K562 (cell line): ENCODE data around the gene MAGI2. TPM values are rescaled to one million over a fixed set of nuclear protein-coding genes. Genes with fewer than 3 reads are reported as not detected.

Experiments used
- ATAC-seq: fragments of 200-7000 bp; cut with Tn5 transposase; 3 replicates; pipeline ENCODE4 v1.9.1; 2020; ENCODE audit warnings: moderate library complexity
- BruUV-seq: library from RNA; stranded (reverse); fragments of 400-500 nt; replicated peaks from 2 replicates; lab custom pipeline; 2021; lab: Mats Ljungman, UMichigan
- CTCF ChIA-PET: fragments of 300-600 bp; formaldehyde crosslinking; extraction: SDS; loops from one replicate; lab custom pipeline; 2021; ENCODE audit warnings: low intra/inter-chr PET ratio; lab: Yijun Ruan, JAX
- POLR2A ChIA-PET: fragments of 300-600, 350-650 bp; sonication (Branson Sonifier 250); formaldehyde crosslinking; extraction: SDS; loops from one replicate; lab custom pipeline; 2021; ENCODE audit warnings: antibody characterized with exemption, inconsistent platforms; lab: Yijun Ruan, JAX
- DNase-seq, 4 experiments: peaks; one replicate each; pipeline versions ENCODE4 v3.0.0 to v3.0.0-alpha.2; 2011 to 2018; ENCODE audit warnings: low spot score in 3 of 4, mixed read lengths in 3 of 4; ENCODE audit errors: extremely low read depth in 1 of 4
- FAIRE-seq: peaks from 2 replicates; lab custom pipeline; 2011; peaks lifted over from hg19 to GRCh38; lab: Jason Lieb, UNC
- H2AFZ ChIP-seq: 2 replicates; pipeline ENCODE4 v1.6.0; 2011; ENCODE audit warnings: low read depth, low read length, control low read depth, inconsistent platforms
- H3K27ac ChIP-seq: fragments of 200-600 bp; 3 replicates; pipeline ENCODE4 v1.8.0; 2011; ENCODE audit warnings: low read depth, mild to moderate bottlenecking, control low read depth, inconsistent platforms, low read length, moderate library complexity, mixed read lengths; ENCODE audit errors: extremely low read depth
- H3K27me3 ChIP-seq, 2 experiments: fragments of 300-600 bp in 1 of 2; 2 replicates in 1 of 2; 3 replicates in 1 of 2; pipeline versions ENCODE4 v1.6.0 to v1.8.0; 2011; ENCODE audit warnings: inconsistent platforms in 2 of 2, low read length in 2 of 2, mild to moderate bottlenecking in 1 of 2, mixed read lengths in 1 of 2, moderate library complexity in 1 of 2; ENCODE audit not compliant: control insufficient read depth in 2 of 2, insufficient read depth in 2 of 2
- H3K36me3 ChIP-seq: fragments of 300-600 bp; 3 replicates; pipeline ENCODE4 v1.8.0; 2011; ENCODE audit warnings: mild to moderate bottlenecking, low read length, inconsistent platforms; ENCODE audit not compliant: control insufficient read depth, insufficient read depth
- H3K4me1 ChIP-seq, 2 experiments: fragments of 200-600 bp in 1 of 2; replicated peaks in 1 of 2; 2 replicates in 1 of 2; 3 replicates in 1 of 2; pipeline versions ENCODE4 v1.5.1 to v1.8.0; 2011; ENCODE audit warnings: inconsistent platforms in 2 of 2, low read length in 2 of 2, mild to moderate bottlenecking in 1 of 2, mixed read lengths in 1 of 2, moderate library complexity in 1 of 2; ENCODE audit not compliant: control insufficient read depth in 2 of 2, insufficient read depth in 2 of 2
- H3K4me2 ChIP-seq: 2 replicates; pipeline ENCODE4 v1.6.1; 2011; ENCODE audit warnings: low read length, control low read depth, inconsistent platforms, mixed read lengths; ENCODE audit not compliant: insufficient read depth
- H3K4me3 ChIP-seq: fragments of 200-600 bp; sonication (generic), shearing (Covaris generic); 2 replicates; pipeline ENCODE4 v1.5.1; 2016; ENCODE audit warnings: control low read depth, inconsistent platforms
- H3K79me2 ChIP-seq: fragments of 200-600 bp; 3 replicates; pipeline ENCODE4 v1.8.0; 2011; ENCODE audit warnings: low read length, inconsistent platforms; ENCODE audit not compliant: control insufficient read depth, insufficient read depth
- H3K9ac ChIP-seq, 2 experiments: 2 replicates each; pipeline versions ENCODE4 v1.6.0 to v1.6.1; 2011; ENCODE audit warnings: low read depth in 2 of 2, low read length in 2 of 2, control low read depth in 1 of 2, inconsistent platforms in 1 of 2, mild to moderate bottlenecking in 1 of 2, mixed read lengths in 1 of 2; ENCODE audit not compliant: insufficient read depth in 1 of 2
- H3K9me1 ChIP-seq: one replicate; pipeline ENCODE4 v1.6.0; 2011; ENCODE audit warnings: inconsistent platforms, mild to moderate bottlenecking, low read length, moderate library complexity; ENCODE audit not compliant: control insufficient read depth, insufficient read depth
- H3K9me3 ChIP-seq: replicated peaks from 2 replicates; pipeline ENCODE4 v1.5.1; 2011; ENCODE audit warnings: low read depth, low read length, inconsistent platforms; ENCODE audit not compliant: control insufficient read depth, insufficient read depth
- H4K20me1 ChIP-seq: replicated peaks from 2 replicates; pipeline ENCODE4 v1.6.1; 2011; ENCODE audit warnings: low read length, inconsistent platforms, mixed read lengths; ENCODE audit not compliant: control insufficient read depth, insufficient read depth
- CCNT2 ChIP-seq: IDR thresholded peaks from 2 replicates; pipeline ENCODE4 v1.6.1; 2011; ENCODE audit warnings: borderline replicate concordance, low read depth, mild to moderate bottlenecking, moderate library complexity, mixed read lengths, low read length; ENCODE audit not compliant: insufficient read length; ENCODE audit errors: extremely low read depth
- CREB3L1 ChIP-seq: fragments of 450-650 bp; IDR thresholded peaks from 2 replicates; pipeline ENCODE4 v1.6.1; 2014; ENCODE audit warnings: low read depth, mild to moderate bottlenecking, moderate library complexity, borderline replicate concordance
- ETV6 ChIP-seq, 3 experiments: fragments of 150-350 bp in 1 of 3; sonication (generic) in 1 of 3; formaldehyde crosslinking in 1 of 3; IDR thresholded peaks; 2 replicates each; pipeline versions ENCODE4 v1.6.1 to v1.8.0; 2014 to 2022; ENCODE audit warnings: borderline replicate concordance in 2 of 3, low read depth in 2 of 3, antibody characterized with exemption in 1 of 3, low read length in 1 of 3, mild to moderate bottlenecking in 1 of 3, missing genetic modification reagents in 1 of 3
- FOXA3 ChIP-seq, 2 experiments: fragments of 450-650 bp in 1 of 2; sonication (generic) in 1 of 2; formaldehyde crosslinking; IDR thresholded peaks in 1 of 2; conservative IDR thresholded peaks in 1 of 2; 2 replicates each; pipeline versions ENCODE4 v1.4.0 to v1.8.0; 2020 to 2022; ENCODE audit warnings: mild to moderate bottlenecking in 2 of 2, missing genetic modification reagents in 1 of 2
- HNRNPLL ChIP-seq: fragments of 200-400 bp; formaldehyde crosslinking; IDR thresholded peaks from 2 replicates; pipeline ENCODE4 v1.6.1; 2017; ENCODE audit warnings: low read length, low read depth, mild to moderate bottlenecking; ENCODE audit not compliant: poor library complexity, severe bottlenecking
- IRF1 ChIP-seq: sonication (generic); formaldehyde crosslinking; IDR thresholded peaks from 2 replicates; pipeline ENCODE4 v1.8.0; 2022; ENCODE audit warnings: missing genetic modification reagents, mild to moderate bottlenecking, borderline replicate concordance
- KDM5B ChIP-seq: fragments of 200-600 bp; sonication (generic); IDR thresholded peaks from 2 replicates; pipeline ENCODE4 v1.6.1; 2012; ENCODE audit warnings: low read depth, mild to moderate bottlenecking, moderate library complexity, low read length, control low read depth, inconsistent platforms; ENCODE audit not compliant: insufficient replicate concordance
- KLF16 ChIP-seq: IDR thresholded peaks from 2 replicates; pipeline ENCODE4 v1.6.1; 2016; ENCODE audit warnings: antibody characterized with exemption
- MCM5 ChIP-seq: fragments of 450-650 bp; IDR thresholded peaks from 2 replicates; pipeline ENCODE4 v1.6.1; 2016; ENCODE audit warnings: low read depth
- MCM7 ChIP-seq, 2 experiments: fragments of 450-650 bp; IDR thresholded peaks; 2 replicates each; pipeline ENCODE4 v1.6.1; 2016 to 2018
- NFYB ChIP-seq: IDR thresholded peaks from 2 replicates; pipeline ENCODE4 v1.6.1; 2011; ENCODE audit warnings: mild to moderate bottlenecking, moderate library complexity; ENCODE audit not compliant: insufficient read length; ENCODE audit errors: extremely low read depth
- SMARCA4 ChIP-seq: fragments of 450-650 bp; IDR thresholded peaks from 2 replicates; pipeline ENCODE4 v1.6.1; 2016
- SMARCE1 ChIP-seq: fragments of 450-650 bp; IDR thresholded peaks from 2 replicates; pipeline ENCODE4 v1.7.1; 2016; ENCODE audit warnings: mild to moderate bottlenecking
- UBTF ChIP-seq, 2 experiments: IDR thresholded peaks; 2 replicates each; pipeline ENCODE4 v1.6.1; 2012; ENCODE audit warnings: improper control_type of control experiment in 2 of 2, low read depth in 2 of 2, low read length in 2 of 2, borderline replicate concordance in 1 of 2
- ZC3H4 ChIP-seq: sonication (generic); formaldehyde crosslinking; IDR thresholded peaks from 2 replicates; pipeline ENCODE4 v1.9.0; 2021; ENCODE audit warnings: missing genetic modification reagents, borderline replicate concordance
- ZNF23 ChIP-seq: fragments of 250-450 bp; sonication (Bioruptor Pico); IDR thresholded peaks from 2 replicates; pipeline ENCODE4 v1.4.0; 2020; ENCODE audit warnings: mild to moderate bottlenecking
- WGBS: fragments of 100-300 bp; shearing (Covaris generic); methylation state at CpG from one replicate; pipeline ENCODE4 v1.1.6; 2016; ENCODE audit warnings: low coverage, mixed read lengths; ENCODE audit not compliant: insufficient coverage; ENCODE audit errors: missing lambda C conversion rate; 5-methylcytosine and 5-hydroxymethylcytosine counted together
- in situ Hi-C: fragments of 300-500 bp; cut with MboI; formaldehyde crosslinking; loops from 4 replicates; pipeline ENCODE4 v1.15.0; 2018; ENCODE audit warnings: inconsistent platforms, mixed read lengths
- intact Hi-C: fragments of 100-400 bp; cut with micrococcal nuclease; formaldehyde crosslinking; loops from 2 replicates; pipeline ENCODE4 v1.14.2; 2022
- polyA plus RNA-seq, 8 experiments: library from polyadenylated mRNA; depleted of rRNA in 4 of 8; stranded (reverse) in 5 of 8; unstranded in 3 of 8; fragments of >200 nt; fragmentation: Nextera tagmentation in 2 of 8; fragmentation: Illumina TruSeq in 1 of 8; extraction: Ambion mirVana in 2 of 8; extraction: Trizol in 1 of 8; gene quantifications; 2 replicates each; pipeline versions ENCODE4 v1.2.1 to v1.2.3, GENCODE V29; 2011 to 2014; ENCODE audit warnings: inconsistent platforms in 1 of 8, missing spikeins in 1 of 8
- total RNA-seq, 7 experiments: library from RNA; depleted of rRNA in 6 of 7; stranded (reverse); fragments of >200 nt in 6 of 7; fragmentation: Illumina TruSeq in 2 of 7; extraction: Trizol in 2 of 7; gene quantifications; 2 replicates each; pipeline versions ENCODE4 v1.2.1 to v1.2.3, GENCODE V29; 2011 to 2021; ENCODE audit warnings: low replicate concordance in 1 of 7

The MAGI2 gene
- total and polyA plus RNA-seq, 9 of the 15 experiments (the other 6 are each of a cell fraction or from before 2014, with no cell fraction given), result 0.27 to 1.4 (median 0.70) TPM

- no peak overlapping the region for H3K4me2 ChIP-seq
- WGBS, result 2% methylated on average over 2 of the region's 2 CpGs
- no peak overlapping the region for H2AFZ ChIP-seq
- no peak for TF ChIP-seq MCM5
- no peak for TF ChIP-seq CCNT2
- no peak for TF ChIP-seq HNRNPLL
- no peak for TF ChIP-seq ETV6 (IDR thresholded peaks at IDR 0.05; ENCODE audit: borderline replicate concordance in 1 of 2, low read depth in 2 of 2, low read length in 1 of 2)
- TF ChIP-seq ETV6 (CRISPR knock-in tag; IDR thresholded peaks at IDR 0.05; ENCODE audit: borderline replicate concordance), result no peak
- no peak for TF ChIP-seq FOXA3 (CRISPR knock-in tag; conservative IDR thresholded peaks at IDR 0.05 in 1 of 2, IDR thresholded peaks at IDR 0.05 in 1 of 2)
- TF ChIP-seq ZNF23 (CRISPR knock-in tag), result no peak
- TF ChIP-seq SMARCA4, result no peak
- no peak for TF ChIP-seq UBTF (IDR thresholded peaks at IDR 0.05; ENCODE audit: borderline replicate concordance in 1 of 2, low read depth in 2 of 2, low read length in 2 of 2)
- TF ChIP-seq KDM5B, result no peak
- TF ChIP-seq IRF1, result no peak
- no peak for TF ChIP-seq ZC3H4 (CRISPR knock-in tag)
- no peak for TF ChIP-seq NFYB
- TF ChIP-seq CREB3L1, result no peak
- no peak for TF ChIP-seq MCM7 (IDR thresholded peaks at IDR 0.05)
- TF ChIP-seq SMARCE1, result no peak
- no peak for TF ChIP-seq KLF16
- CTCF ChIA-PET, result no interaction called here
- H3K36me3 ChIP-seq, result no peaks in the 10 kb centered on the region
- BruUV-seq, result no TSS peak
- no peaks in the 10 kb centered on the region for H3K9me1 ChIP-seq
- intact Hi-C loops, result no loop called here
- H3K9me3 ChIP-seq, result 0 out of 2 replicates have a peak, but pooled peaks cover 2% of the 10 kb centered on the region
- POLR2A ChIA-PET, result no interaction called here
- no peaks in the 10 kb centered on the region for H4K20me1 ChIP-seq
- H3K9ac ChIP-seq, result no peak overlapping the region
- DNase-seq (no peak), ATAC-seq (no peak), FAIRE-seq (no peak)
- H3K79me2 ChIP-seq, result no peaks in the 10 kb centered on the region
- H3K27ac ChIP-seq, result no peak overlapping the region
- in situ Hi-C loops, result no loop called here
- no peaks in the 10 kb centered on the region for H3K4me1 ChIP-seq
- H3K27me3 ChIP-seq, result no peaks in the 10 kb centered on the region
- H3K4me3 ChIP-seq, result no peak overlapping the region
Measured at GRCh38 chr7:79091661-79092060, 361.8 kb downstream of the MAGI2 start.
